ENCODE measurements around the gene CNTD1. TPM values are rescaled to one million over a fixed set of nuclear protein-coding genes. Genes with fewer than 3 reads are reported as not detected.

The CNTD1 gene
- total and polyA plus RNA-seq, 7 donors = 0.24 to 1.3 (median 0.76) TPM; not detected in 1

GRCh38 chr17:42779304-42779935, 19.2 kb upstream of the CNTD1 start:
- Histone ChIP-seq H3K9me3 (no peaks in the 10 kb centered on the region), H3K4me1 (peaks cover 3% of the 10 kb centered on the region), H3K27ac (no peak overlapping the region), H3K27me3 (ENCODE audit: insufficient read depth in 3 of 3, low read length in 2 of 3) (peaks cover 0 to 44% (median 17%) of the 10 kb centered on the region in 3 donors), H3K36me3 (ENCODE audit: insufficient read depth in 1 of 2, low read depth in 1 of 2) (peaks cover 6 to 54% of the 10 kb centered on the region in 2 donors), H3K4me3 (no peak overlapping the region)
- no peak for TF ChIP-seq CTCF (IDR thresholded peaks at IDR 0.05)
- WGBS, 3 donors = 59 to 72% (median 69%) methylated on average over 3 of the region's 3 CpGs
- DNase-seq (no peak), ATAC-seq (peak in 1 of 4 donors; percentile 5)
- intact Hi-C loops (cut with DNase I) = no loop called here

- WGBS, 3 donors = 3 to 7% (median 5%) methylated on average over 33 to 65 of the region's 65 CpGs
- TF ChIP-seq CTCF (IDR thresholded peaks at IDR 0.05) = no peak
- Histone ChIP-seq H3K9me3 (no peaks in the 10 kb centered on the region), H3K4me1 (no peaks in the 10 kb centered on the region), H3K4me3 (peak within 1 kb of the TSS; percentile 50), H3K36me3 (ENCODE audit: insufficient read depth in 1 of 2, low read depth in 1 of 2) (peaks cover 6 to 46% of the 10 kb centered on the region in 2 donors), H3K27me3 (ENCODE audit: insufficient read depth in 3 of 3, low read length in 2 of 3) (peaks cover 0 to 50% (median 17%) of the 10 kb centered on the region in 3 donors), H3K27ac (no peak within 1 kb of the TSS)
- ATAC-seq (peak in 3 of 4 donors; percentile 28 to 39 (median 32)), DNase-seq (no peak)
- intact Hi-C loops (cut with DNase I) = no loop called here
Observed at GRCh38 chr17:42779936-42780850, 18.5 kb upstream of the CNTD1 start, which contains the start of gene WNK4. TSS of gene WNK4 (plus strand) at chr17:42780610. CDS start at chr17:42780699, 89 bp downstream.

GRCh38 chr17:42780851-42781638, 17.6 kb upstream of the CNTD1 start:
- peaks cover 6 to 38% of the 10 kb centered on the region in 2 donors for H3K36me3 ChIP-seq (ENCODE audit: insufficient read depth in 1 of 2, low read depth in 1 of 2)
- peak overlapping the region; percentile 50 for H3K4me3 ChIP-seq
- intact Hi-C loops (cut with DNase I) = no loop called here
- H3K27me3 ChIP-seq (ENCODE audit: insufficient read depth in 3 of 3, low read length in 2 of 3) = peaks cover 0 to 59% (median 17%) of the 10 kb centered on the region in 3 donors
- WGBS, 3 donors = 3 to 8% (median 4%) methylated on average over 39 of the region's 39 CpGs
- DNase-seq (no peak), ATAC-seq (peak in 2 of 4 donors; percentile 15 to 20)
- H3K27ac ChIP-seq = no peak overlapping the region
- TF ChIP-seq CTCF (IDR thresholded peaks at IDR 0.05) = no peak
- H3K9me3 ChIP-seq = no peaks in the 10 kb centered on the region
- no peaks in the 10 kb centered on the region for H3K4me1 ChIP-seq

GRCh38 chr17:42781639-42782165, 17.0 kb upstream of the CNTD1 start:
- intact Hi-C loops (cut with DNase I) = no loop called here
- peaks cover 0 to 65% (median 20%) of the 10 kb centered on the region in 3 donors for H3K27me3 ChIP-seq (ENCODE audit: insufficient read depth in 3 of 3, low read length in 2 of 3)
- no peaks in the 10 kb centered on the region for H3K9me3 ChIP-seq
- WGBS, 3 donors = 22 to 35% (median 31%) methylated on average over 10 of the region's 10 CpGs
- H3K27ac ChIP-seq = no peak overlapping the region
- DNase-seq (no peak), ATAC-seq (no peak)
- no peak overlapping the region for H3K4me3 ChIP-seq
- TF ChIP-seq CTCF (IDR thresholded peaks at IDR 0.05) = no peak
- no peaks in the 10 kb centered on the region for H3K4me1 ChIP-seq
- peaks cover 6 to 31% of the 10 kb centered on the region in 2 donors for H3K36me3 ChIP-seq (ENCODE audit: insufficient read depth in 1 of 2, low read depth in 1 of 2)

Data from psoas muscle (tissue), 8 donors.